Spleen (tissue), 11 donors: ENCODE measurements around the gene FEM1B. TPM values are rescaled to one million over a fixed set of nuclear protein-coding genes. Genes with fewer than 3 reads are reported as not detected.
A peak's percentile ranks its signal among the peaks of the same experiment; 100 is the strongest.

Experiments used
- DNase-seq: peaks from one replicate; pipeline ENCODE4 v3.0.0-alpha.2; 2020
- H3K27ac ChIP-seq, 8 donors: fragments of 200-600 bp; sonication (generic) in 7 of 8; 1 replicate in 4 of 8; 2 replicates in 4 of 8; pipeline versions ENCODE4 v1.5.0 to v1.8.0; 2016 to 2021; ENCODE audit warnings: inconsistent platforms in 4 of 8, mild to moderate bottlenecking in 4 of 8, moderate library complexity in 1 of 8
- H3K27me3 ChIP-seq, 7 donors: fragments of 200-600 bp; sonication (generic) in 6 of 7; replicated peaks in 1 of 7; 1 replicate in 4 of 7; 2 replicates in 3 of 7; pipeline versions ENCODE4 v1.5.0 to v1.8.0; 2016 to 2021; ENCODE audit warnings: inconsistent platforms in 3 of 7, mild to moderate bottlenecking in 1 of 7
- H3K36me3 ChIP-seq, 6 donors: fragments of 200-600 bp; sonication (generic) in 5 of 6; 1 replicate in 4 of 6; 2 replicates in 2 of 6; pipeline versions ENCODE4 v1.5.0 to v1.8.0; 2016 to 2021; ENCODE audit warnings: inconsistent platforms in 2 of 6
- H3K4me1 ChIP-seq, 6 donors: fragments of 200-600 bp; sonication (generic) in 5 of 6; 1 replicate in 3 of 6; 2 replicates in 3 of 6; pipeline versions ENCODE4 v1.5.0 to v1.8.0; 2016 to 2021; ENCODE audit warnings: inconsistent platforms in 3 of 6
- H3K4me3 ChIP-seq, 8 donors: fragments of 200-600 bp; sonication (generic) in 7 of 8; 1 replicate in 4 of 8; 2 replicates in 4 of 8; pipeline versions ENCODE4 v1.5.0 to v1.8.0; 2016 to 2021; ENCODE audit warnings: inconsistent platforms in 4 of 8, mild to moderate bottlenecking in 4 of 8, moderate library complexity in 2 of 8
- H3K9me3 ChIP-seq, 8 donors: fragments of 200-600 bp; sonication (generic) in 7 of 8; 1 replicate in 4 of 8; 2 replicates in 4 of 8; pipeline versions ENCODE4 v1.5.0 to v1.8.0; 2016 to 2021; ENCODE audit warnings: inconsistent platforms in 4 of 8
- POLR2A ChIP-seq, 3 donors: fragments of 450-650 bp; IDR thresholded peaks; one replicate each; pipeline ENCODE4 v1.5.1; 2017; ENCODE audit warnings: antibody characterized with exemption in 3 of 3, mild to moderate bottlenecking in 1 of 3
- POLR2AphosphoS5 ChIP-seq, 3 donors: sonication (generic); formaldehyde crosslinking; IDR thresholded peaks; one replicate each; pipeline ENCODE4 v1.5.1; 2017; ENCODE audit warnings: antibody characterized with exemption in 3 of 3
- WGBS, 5 donors: extraction: QIAGEN DNeasy Blood & Tissue Kit in 3 of 5; methylation state at CpG; one replicate each; pipeline versions ENCODE4 v1.1.5 to v1.1.7; 2013 to 2018; 5-methylcytosine and 5-hydroxymethylcytosine counted together
- intact Hi-C: fragments of 100-400 bp; cut with DNase I; formaldehyde crosslinking; loops from one replicate; pipeline ENCODE4 v1.15.0; 2023; ENCODE audit warnings: low total_unique reads
- polyA plus RNA-seq, 3 donors: library from polyadenylated mRNA; stranded (reverse); fragments of 200-250 nt; gene quantifications; one replicate each; pipeline ENCODE4 v1.2.1, GENCODE V29; 2013
- total RNA-seq, 7 donors: library from RNA; depleted of rRNA in 3 of 7; stranded (reverse); fragments of >200 nt in 3 of 7; fragmentation: NEBNext Ultra II Directional in 4 of 7; extraction: Animal tissue kit (Norgen Biotek cat#: 25700) in 4 of 7; gene quantifications; one replicate each; pipeline versions ENCODE4 v1.1.0 to v1.2.1, GENCODE V29; 2016 to 2021
- TF ChIP-seq, protein P1 (sequence below), 11 experiments: fragments of 200-600 bp in 7 of 11; fragments of 450-650 bp in 4 of 11; sonication (generic) in 4 of 11; IDR thresholded peaks in 8 of 11; conservative IDR thresholded peaks in 3 of 11; 1 replicate in 7 of 11; 2 replicates in 4 of 11; pipeline versions ENCODE4 v1.4.0 to v1.8.0; 2016 to 2021; ENCODE audit warnings: antibody characterized with exemption in 11 of 11, inconsistent platforms in 4 of 11, mild to moderate bottlenecking in 1 of 11
- donor health status: healthy with polysubstance abuse.
- donor health status: DM: no; HTN: no; CAD: no; lungs with moderate emphysema.
- donor health status: DM: no; HTN: no; CAD: no.
- donor health status: Bipolar disorder and iron deficiency.
- donor health status: healthy.
- donor health status: DM: no; HTN: no; CAD: no.
- donor health status: DM: yes; HTN: yes; CAD: no.

FEM1B gene
- total and polyA plus RNA-seq, 10 donors, result 6.2 to 63.5 (median 44.9) TPM

DNA sequence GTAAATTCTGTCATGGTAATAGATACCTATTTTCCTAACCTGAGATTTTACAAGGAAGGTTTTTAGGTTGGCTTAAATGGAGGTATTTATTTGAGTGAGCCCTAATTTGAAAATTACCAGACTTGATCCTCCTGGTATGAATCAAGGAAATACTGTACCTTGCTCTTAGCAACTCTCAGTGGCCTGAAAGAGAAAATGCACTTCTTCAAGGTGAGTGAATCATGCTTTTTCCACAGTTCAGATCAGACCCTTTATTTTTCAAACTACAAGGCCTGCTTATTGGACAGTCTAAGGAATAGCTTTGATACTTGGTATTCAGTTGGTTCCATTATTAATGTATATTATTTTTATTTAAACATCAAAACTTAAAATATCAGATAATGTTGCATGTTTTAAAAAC, 15.4 kb downstream of the FEM1B start:
- no peaks in the 10 kb centered on the region for H3K27me3 ChIP-seq
- H3K4me3 ChIP-seq, result no peak overlapping the region
- H3K27ac ChIP-seq, result no peak overlapping the region
- no peak for DNase-seq
- TF ChIP-seq POLR2AphosphoS5 (IDR thresholded peaks at IDR 0.05) (no peak), POLR2A (IDR thresholded peaks at IDR 0.05) (no peak)
- TF ChIP-seq, protein P1, sequence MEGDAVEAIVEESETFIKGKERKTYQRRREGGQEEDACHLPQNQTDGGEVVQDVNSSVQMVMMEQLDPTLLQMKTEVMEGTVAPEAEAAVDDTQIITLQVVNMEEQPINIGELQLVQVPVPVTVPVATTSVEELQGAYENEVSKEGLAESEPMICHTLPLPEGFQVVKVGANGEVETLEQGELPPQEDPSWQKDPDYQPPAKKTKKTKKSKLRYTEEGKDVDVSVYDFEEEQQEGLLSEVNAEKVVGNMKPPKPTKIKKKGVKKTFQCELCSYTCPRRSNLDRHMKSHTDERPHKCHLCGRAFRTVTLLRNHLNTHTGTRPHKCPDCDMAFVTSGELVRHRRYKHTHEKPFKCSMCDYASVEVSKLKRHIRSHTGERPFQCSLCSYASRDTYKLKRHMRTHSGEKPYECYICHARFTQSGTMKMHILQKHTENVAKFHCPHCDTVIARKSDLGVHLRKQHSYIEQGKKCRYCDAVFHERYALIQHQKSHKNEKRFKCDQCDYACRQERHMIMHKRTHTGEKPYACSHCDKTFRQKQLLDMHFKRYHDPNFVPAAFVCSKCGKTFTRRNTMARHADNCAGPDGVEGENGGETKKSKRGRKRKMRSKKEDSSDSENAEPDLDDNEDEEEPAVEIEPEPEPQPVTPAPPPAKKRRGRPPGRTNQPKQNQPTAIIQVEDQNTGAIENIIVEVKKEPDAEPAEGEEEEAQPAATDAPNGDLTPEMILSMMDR (IDR thresholded peaks at IDR 0.05 in 8 of 11, conservative IDR thresholded peaks at IDR 0.05 in 3 of 11), result no peak
- H3K36me3 ChIP-seq, result peaks cover 0 to 68% (median 23%) of the 10 kb centered on the region in 6 donors
- no peaks in the 10 kb centered on the region for H3K9me3 ChIP-seq
- intact Hi-C loops, result no loop called here
- peaks cover 5 to 81% (median 44%) of the 10 kb centered on the region in 6 donors for H3K4me1 ChIP-seq

DNA sequence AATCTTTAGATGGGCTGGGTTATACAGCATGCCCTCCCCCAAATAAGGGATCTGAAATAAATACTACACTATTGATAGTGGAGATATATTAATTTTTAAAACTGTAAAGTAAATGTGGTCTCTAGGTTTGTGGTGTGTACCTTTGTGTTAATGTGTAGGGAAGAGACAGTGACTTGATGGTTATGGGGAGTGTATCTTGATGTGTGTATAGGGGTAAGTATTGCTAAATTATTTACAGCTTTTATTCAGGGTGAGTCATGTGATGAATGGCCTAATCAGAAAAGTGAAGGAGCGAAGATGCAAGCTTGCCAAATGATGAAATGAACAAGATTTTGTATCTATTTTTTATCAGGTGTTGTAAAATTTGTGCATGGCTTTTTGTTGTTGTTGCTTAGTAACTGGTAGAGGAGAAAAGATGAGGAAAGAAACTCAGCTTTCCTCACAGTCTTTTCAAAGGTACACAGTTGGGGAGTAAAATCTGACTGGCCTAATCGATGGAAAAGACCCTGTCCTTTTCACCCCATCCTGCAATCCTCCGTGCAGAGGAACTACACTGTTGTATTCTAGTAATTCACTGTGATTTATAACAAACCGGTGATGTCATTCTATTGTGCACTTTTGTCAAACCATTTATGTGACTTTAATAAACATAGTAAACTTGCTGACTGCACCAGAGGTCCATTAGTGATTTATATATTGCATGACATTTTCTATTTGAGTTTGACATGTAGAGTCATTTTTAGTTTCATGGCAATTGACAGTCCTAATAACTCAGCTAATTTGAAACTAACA, 17.7 kb downstream of the FEM1B start:
- Histone ChIP-seq H3K36me3 (peaks cover 0 to 54% (median 14%) of the 10 kb centered on the region in 6 donors), H3K27me3 (no peaks in the 10 kb centered on the region), H3K4me3 (no peak overlapping the region), H3K27ac (no peak overlapping the region), H3K9me3 (no peaks in the 10 kb centered on the region), H3K4me1 (peaks cover 8 to 85% (median 48%) of the 10 kb centered on the region in 6 donors)
- intact Hi-C loops, result no loop called here
- DNase-seq, result no peak
- 74 to 81% (median 75%) methylated on average over 4 of the region's 4 CpGs for WGBS, 5 donors
- TF ChIP-seq, protein P1 (IDR thresholded peaks at IDR 0.05 in 8 of 11, conservative IDR thresholded peaks at IDR 0.05 in 3 of 11), result no peak
- TF ChIP-seq POLR2A (IDR thresholded peaks at IDR 0.05), result no peak

DNA sequence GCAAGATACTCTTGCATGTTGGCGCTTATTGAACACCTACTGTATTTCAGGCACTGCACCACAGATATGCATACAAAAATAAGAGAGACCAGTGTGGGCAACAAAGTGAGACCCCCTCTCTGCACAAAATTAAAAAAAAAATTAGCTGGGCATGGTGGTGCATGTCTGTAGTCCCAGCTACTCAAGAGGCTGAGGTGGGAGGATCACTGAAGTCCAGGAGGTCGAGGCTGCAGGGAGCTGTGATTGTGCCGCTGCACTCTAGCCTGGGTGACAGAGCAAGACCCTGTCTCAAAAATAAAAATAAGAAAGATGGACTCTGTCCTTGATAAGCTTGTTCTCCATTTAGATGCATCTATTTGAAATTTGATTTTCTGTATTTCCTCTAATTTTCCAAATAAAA, 20.8 kb downstream of the FEM1B start:
- Histone ChIP-seq H3K27me3 (no peaks in the 10 kb centered on the region), H3K27ac (peak overlapping the region in 6 of 8 donors; percentile 64 to 80 (median 74)), H3K4me1 (peaks cover 8 to 64% (median 33%) of the 10 kb centered on the region in 6 donors), H3K9me3 (no peaks in the 10 kb centered on the region), H3K36me3 (peaks cover 0 to 26% (median 0%) of the 10 kb centered on the region in 6 donors), H3K4me3 (peak overlapping the region in 4 of 8 donors; percentile 15 to 64 (median 36))
- WGBS, 5 donors, result 84 to 94% (median 88%) methylated on average over 3 of the region's 3 CpGs
- TF ChIP-seq, protein P1 (IDR thresholded peaks at IDR 0.05 in 8 of 11, conservative IDR thresholded peaks at IDR 0.05 in 3 of 11), result no peak
- TF ChIP-seq POLR2A (IDR thresholded peaks at IDR 0.05) (no peak), POLR2AphosphoS5 (IDR thresholded peaks at IDR 0.05) (no peak)
- DNase-seq, result peak; percentile 16
- intact Hi-C loops, result no loop called here

DNA sequence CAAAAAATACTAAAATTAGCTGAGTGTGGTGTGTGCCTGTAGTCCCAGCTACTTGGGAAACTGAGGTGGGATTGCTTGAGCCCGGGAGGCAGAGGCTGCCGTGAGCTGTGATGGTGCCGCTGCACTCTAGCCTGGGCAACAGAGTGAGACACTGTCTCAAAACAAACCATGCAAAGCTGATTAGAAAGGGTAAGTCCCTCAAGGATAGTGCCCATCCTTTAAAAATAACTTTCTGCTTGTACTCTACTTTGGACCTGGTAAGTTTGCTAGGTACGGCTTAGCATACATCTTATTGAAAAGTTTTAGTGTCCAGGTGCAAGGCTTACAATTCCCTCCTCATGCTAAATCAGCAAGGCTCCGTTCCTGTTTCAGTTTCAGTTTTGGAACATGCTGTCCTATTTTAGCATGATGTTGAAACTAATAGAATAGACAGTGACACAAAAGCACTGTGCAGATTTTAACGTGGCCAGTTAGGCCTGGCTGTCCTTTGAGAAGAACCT, 21.4 kb downstream of the FEM1B start:
- intact Hi-C loops, result no loop called here
- 1 to 11% (median 1%) methylated on average over 6 of the region's 6 CpGs for WGBS, 5 donors
- H3K4me3 ChIP-seq, result peak overlapping the region; percentile 15 to 64 (median 34)
- peak overlapping the region; percentile 55 to 80 (median 71) for H3K27ac ChIP-seq
- peaks cover 8 to 58% (median 32%) of the 10 kb centered on the region in 6 donors for H3K4me1 ChIP-seq
- TF ChIP-seq POLR2A (IDR thresholded peaks at IDR 0.05), result peak in 1 of 3 donors; percentile 9
- peak in 1 of 3 donors; percentile 38 for TF ChIP-seq POLR2AphosphoS5 (IDR thresholded peaks at IDR 0.05)
- TF ChIP-seq, protein P1 (IDR thresholded peaks at IDR 0.05 in 8 of 11, conservative IDR thresholded peaks at IDR 0.05 in 3 of 11), result no peak
- DNase-seq, result peak; percentile 66
- peaks cover 0 to 20% (median 0%) of the 10 kb centered on the region in 6 donors for H3K36me3 ChIP-seq
- no peaks in the 10 kb centered on the region for H3K9me3 ChIP-seq
- H3K27me3 ChIP-seq, result no peaks in the 10 kb centered on the region
